ENCODE measurements around the gene CAMTA1.

CAMTA1 gene

DNA sequence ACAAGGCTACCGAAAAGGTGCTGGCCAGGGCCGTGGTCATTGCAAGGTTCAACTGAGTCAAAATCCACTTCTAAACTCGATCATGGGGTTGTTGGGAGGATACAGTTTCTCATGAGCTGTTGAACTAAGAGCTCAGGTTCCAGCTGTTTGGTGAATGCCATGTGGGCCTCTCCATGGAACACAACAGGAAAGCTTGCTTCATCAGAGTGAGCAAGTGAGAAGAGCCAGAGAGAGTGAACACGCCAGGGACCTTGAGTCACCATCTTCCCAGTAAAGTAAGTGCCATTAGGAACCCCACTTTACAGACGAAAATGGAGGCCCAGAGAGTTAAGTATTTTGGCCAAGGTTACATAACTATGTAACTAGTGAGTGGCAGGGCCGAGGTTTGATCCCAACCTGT, 510.7 kb downstream of the CAMTA1 start:
- in situ Hi-C loops (cut with MboI; ENCODE audit: low sequenced_read_pairs, unreplicated experiment) = no loop called here
- TF ChIP-seq, protein P1, sequence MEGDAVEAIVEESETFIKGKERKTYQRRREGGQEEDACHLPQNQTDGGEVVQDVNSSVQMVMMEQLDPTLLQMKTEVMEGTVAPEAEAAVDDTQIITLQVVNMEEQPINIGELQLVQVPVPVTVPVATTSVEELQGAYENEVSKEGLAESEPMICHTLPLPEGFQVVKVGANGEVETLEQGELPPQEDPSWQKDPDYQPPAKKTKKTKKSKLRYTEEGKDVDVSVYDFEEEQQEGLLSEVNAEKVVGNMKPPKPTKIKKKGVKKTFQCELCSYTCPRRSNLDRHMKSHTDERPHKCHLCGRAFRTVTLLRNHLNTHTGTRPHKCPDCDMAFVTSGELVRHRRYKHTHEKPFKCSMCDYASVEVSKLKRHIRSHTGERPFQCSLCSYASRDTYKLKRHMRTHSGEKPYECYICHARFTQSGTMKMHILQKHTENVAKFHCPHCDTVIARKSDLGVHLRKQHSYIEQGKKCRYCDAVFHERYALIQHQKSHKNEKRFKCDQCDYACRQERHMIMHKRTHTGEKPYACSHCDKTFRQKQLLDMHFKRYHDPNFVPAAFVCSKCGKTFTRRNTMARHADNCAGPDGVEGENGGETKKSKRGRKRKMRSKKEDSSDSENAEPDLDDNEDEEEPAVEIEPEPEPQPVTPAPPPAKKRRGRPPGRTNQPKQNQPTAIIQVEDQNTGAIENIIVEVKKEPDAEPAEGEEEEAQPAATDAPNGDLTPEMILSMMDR (IDR thresholded peaks at IDR 0.05; ENCODE audit: borderline replicate concordance, control extremely low read depth, extremely low read depth, insufficient read depth, missing control alignments) = no peak
- no peak for DNase-seq (ENCODE audit: low spot score)

DNA sequence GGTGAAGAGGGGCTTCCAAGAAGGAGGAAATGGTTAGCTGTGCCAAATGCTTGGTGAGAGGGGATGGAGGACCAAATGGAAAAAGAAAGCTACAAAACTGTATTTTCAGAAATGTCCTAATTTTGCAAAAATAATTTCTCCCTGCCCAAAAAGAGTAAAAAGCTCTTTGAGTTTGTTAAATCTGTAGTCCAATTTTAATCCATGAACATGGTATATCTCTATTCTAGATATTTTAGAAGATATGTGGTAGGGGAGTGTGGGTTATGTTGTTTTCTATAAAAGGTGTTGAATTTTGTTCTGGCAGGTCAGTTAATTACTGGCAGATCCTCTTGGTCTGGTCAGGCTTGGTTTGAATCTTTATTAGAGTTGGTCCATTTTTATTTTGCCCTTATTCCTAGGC, 511.7 kb downstream of the CAMTA1 start:
- in situ Hi-C loops (cut with MboI; ENCODE audit: low sequenced_read_pairs, unreplicated experiment) = no loop called here
- TF ChIP-seq, protein P1 (IDR thresholded peaks at IDR 0.05; ENCODE audit: borderline replicate concordance, control extremely low read depth, extremely low read depth, insufficient read depth, missing control alignments) = no peak
- no peak for DNase-seq (ENCODE audit: low spot score)

DNA sequence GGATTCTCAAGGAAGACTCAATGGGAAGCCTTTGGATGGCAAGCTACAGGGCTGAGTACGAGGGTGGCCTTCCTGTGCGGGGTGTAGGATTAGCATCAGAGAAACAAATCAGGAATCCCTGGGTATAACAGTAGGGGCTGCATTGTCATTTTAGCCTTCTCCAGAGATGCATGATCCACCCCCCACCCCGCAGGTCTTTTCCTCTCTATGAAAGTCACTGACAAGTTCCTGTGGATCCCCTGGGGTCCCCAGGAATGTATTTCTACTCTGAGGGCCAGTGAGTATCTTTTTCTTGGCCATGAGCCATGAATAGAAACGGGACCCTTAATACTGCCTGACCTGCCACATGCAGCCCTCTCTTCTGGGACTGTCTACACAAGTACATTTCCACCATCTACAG, 512.9 kb downstream of the CAMTA1 start:
- DNase-seq (ENCODE audit: low spot score) = no peak
- TF ChIP-seq, protein P1 (IDR thresholded peaks at IDR 0.05; ENCODE audit: borderline replicate concordance, control extremely low read depth, extremely low read depth, insufficient read depth, missing control alignments) = no peak
- in situ Hi-C loops (cut with MboI; ENCODE audit: low sequenced_read_pairs, unreplicated experiment) = no loop called here

DNA sequence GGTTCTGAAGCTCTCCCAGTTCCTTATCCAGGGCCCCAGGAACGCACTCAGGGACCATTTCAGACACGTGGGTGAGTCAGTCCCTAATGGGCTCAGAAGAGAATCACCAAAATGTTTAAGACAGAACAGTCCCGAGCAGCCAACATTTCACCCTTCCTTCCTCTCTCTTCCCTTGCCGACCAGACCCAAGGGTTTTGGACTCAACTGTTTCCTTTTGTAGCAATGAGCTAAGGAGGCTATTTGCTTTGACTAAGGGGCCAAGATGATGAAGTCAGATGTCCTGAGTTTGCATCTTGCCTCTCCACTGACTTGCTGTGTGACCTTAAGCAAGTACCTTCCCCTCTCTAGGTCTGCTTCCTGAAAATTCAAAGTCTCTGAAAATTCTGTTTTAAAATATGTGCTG, 513.5 kb downstream of the CAMTA1 start:
- in situ Hi-C loops (cut with MboI; ENCODE audit: low sequenced_read_pairs, unreplicated experiment) = no loop called here
- TF ChIP-seq, protein P1 (IDR thresholded peaks at IDR 0.05; ENCODE audit: borderline replicate concordance, control extremely low read depth, extremely low read depth, insufficient read depth, missing control alignments) = no peak
- no peak for DNase-seq (ENCODE audit: low spot score)

DNA sequence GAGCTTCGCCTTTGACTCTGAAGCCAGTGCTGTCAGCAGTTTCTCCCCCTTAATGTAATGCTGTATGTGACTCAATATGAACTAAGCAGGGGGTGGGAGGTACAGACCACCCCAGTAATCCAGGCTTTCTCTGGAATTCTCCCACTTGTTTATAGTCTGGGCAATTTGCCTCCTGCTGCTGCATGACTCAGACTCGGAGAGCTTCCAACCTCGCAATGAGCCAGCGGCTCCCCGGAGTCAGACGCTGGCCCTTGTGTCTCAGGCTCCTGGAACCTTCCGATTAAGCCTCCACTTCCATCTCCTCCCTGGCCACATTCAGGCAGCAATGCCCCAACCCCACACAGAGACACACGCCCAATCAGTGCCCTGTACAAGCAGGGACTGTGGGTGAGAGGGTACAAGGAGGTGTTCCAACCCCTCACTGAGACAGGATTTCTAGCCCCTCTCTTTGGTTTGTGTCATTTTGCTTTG, 514.1 kb downstream of the CAMTA1 start:
- no peak for DNase-seq (ENCODE audit: low spot score)
- TF ChIP-seq, protein P1 (IDR thresholded peaks at IDR 0.05; ENCODE audit: borderline replicate concordance, control extremely low read depth, extremely low read depth, insufficient read depth, missing control alignments) = no peak
- in situ Hi-C loops (cut with MboI; ENCODE audit: low sequenced_read_pairs, unreplicated experiment) = no loop called here

DNA sequence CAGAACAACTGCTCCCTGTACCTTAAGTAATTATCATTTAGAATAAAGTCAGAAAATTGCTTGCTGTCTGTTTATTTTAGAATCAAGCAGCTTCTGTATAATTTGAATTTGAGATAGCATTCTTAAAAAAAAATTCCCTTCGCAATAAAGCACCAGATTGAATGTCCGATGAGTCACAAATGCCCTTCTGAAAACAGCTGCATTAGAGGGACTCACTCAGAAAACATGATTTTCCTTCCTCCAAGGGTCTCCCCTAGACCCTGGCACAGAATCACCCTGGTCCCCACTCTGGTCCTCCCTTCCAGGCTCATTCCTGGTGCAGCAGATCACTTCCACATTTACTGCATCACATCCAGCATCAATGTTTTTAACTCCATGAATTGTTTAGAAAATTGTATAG, 514.7 kb downstream of the CAMTA1 start:
- TF ChIP-seq, protein P1 (IDR thresholded peaks at IDR 0.05; ENCODE audit: borderline replicate concordance, control extremely low read depth, extremely low read depth, insufficient read depth, missing control alignments) = no peak
- in situ Hi-C loops (cut with MboI; ENCODE audit: low sequenced_read_pairs, unreplicated experiment) = no loop called here
- no peak for DNase-seq (ENCODE audit: low spot score)
